ENCODE measurements around the gene KIZ. TPM values are rescaled to one million over a fixed set of nuclear protein-coding genes. Genes with fewer than 3 reads are reported as not detected.
"Not testable (repeated sequence)": the region's sequence is repeated elsewhere in the genome, so short reads cannot be mapped to it uniquely, and the experiment has no call there.

Gene KIZ
- total RNA-seq, 1 experiment from 2014 or later = 8.4 TPM

DNA sequence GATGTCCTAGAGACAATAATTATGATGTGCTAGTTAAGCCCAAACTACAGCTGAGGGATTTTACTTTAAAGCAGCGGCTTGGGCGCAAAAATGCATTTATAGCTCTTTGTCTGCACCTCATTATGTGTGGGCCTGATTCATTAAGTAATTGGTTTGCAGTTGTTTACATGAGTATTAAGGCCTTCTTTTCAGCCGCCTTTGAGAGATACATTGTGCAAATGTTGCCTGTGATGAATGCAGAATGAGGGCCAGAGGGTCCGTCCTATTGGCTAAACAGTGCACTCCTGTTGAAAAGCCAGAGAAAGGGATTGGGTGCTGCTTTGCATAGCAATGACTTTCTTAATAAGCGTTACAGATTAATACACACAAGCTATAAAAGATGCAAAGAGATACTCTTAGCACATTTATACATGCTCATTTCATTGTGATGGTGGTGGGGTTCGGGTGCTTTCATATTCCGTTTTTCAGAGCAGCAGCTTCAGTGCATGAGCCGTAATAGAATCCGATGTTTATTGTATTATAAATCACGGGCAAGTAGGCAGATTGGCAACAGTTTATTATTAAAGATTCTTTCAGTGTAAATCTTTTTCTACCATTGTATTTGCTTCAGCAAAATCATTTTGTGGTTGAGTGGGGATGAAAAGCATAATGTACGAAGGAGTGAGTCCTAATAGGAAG lies 109.1 kb downstream of the KIZ start:
- no peak for DNase-seq (ENCODE audit: low read depth)
- in situ Hi-C loops (cut with HindIII; ENCODE audit: low pct_unique_long_range_greater_than_20kb, low sequenced_read_pairs) = no loop called here

DNA sequence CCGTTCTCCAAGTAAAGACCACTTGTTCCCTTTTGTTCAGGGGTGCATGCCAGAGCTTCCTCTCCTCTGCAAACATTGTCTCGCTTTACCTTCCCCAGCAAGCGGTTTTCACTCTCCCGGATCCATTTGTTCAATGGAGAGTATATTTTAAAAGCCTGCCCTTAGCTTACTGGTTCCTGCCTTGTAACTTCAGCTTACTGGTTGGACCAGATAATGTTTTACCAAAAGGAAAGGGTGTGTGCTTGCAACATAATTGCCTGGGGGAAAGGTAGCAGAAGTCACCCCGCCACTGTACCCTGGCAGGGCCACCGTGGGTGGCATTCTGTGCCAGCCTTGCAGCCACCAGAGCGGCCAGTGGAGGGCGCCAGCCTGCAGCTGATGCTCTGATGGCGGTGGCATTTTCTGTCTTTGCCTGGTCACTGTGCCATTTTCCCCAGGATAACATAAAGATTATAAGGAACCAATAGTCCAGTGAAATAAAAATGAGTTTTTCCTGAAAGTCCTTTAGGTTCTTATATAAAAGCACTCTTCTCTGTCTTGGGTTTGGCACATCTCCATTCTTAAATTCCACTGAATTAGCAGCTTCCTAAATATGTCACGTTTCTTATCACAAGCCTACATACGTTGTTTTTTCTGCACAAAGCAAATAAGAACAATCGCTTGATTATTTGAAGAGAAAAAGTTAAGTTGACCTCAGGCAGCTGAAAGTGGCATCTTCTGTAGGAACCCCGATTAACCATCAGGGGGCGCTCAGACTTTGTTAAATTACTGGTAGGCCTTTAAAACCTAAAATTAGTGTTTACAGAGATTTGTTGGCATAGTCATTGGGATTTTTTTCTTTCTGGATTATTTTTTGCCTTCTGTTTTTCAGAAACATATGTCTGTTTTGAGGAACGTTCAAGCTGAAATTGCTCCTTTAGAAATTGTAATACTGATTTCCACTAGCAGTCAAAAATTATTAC lies 109.9 kb downstream of the KIZ start:
- peak; percentile 60 for DNase-seq (ENCODE audit: low read depth)
- in situ Hi-C loops (cut with HindIII; ENCODE audit: low pct_unique_long_range_greater_than_20kb, low sequenced_read_pairs) = no loop called here

DNA sequence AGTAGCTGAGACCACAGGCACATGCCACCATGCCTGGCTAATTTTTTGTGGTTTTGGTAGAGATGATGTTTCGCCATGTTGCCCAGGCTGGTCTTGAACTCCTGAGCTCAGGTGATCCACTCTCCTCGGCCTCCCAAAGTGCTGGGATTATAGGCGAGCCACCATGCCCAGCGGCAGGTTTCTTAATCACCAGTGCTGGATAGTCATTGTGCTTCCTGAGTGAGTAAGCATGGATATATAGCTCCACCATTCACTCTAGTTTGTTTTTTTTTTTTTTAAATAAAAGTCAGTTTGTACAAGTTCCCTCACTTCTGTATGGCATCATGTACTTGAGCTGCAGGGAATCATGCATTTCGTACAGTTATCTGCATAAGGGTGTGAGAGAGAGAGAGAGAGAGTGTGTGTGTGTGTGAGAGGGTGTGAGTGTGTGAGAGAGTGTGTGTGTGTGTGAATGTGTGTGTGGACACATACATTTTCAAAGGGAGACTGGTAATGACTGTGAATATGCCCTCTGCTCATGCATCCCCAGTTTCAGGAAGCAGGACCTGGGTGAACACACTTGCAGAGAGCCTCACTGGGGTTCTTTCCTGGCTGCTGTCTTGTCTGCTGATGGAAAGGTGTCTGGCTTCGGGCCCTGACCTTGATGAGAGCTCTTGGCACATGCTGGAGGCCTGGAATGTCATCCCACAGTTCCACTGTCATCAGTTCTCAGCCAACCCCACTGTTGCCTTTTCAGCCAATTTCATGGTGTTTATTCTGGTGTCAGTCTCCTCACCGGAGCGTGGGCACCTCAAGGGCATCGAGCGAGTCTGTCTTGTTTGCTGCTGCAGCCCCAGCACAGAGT lies 112.3 kb downstream of the KIZ start:
- peak; percentile 22 for DNase-seq (ENCODE audit: low read depth)
- in situ Hi-C loops (cut with HindIII; ENCODE audit: low pct_unique_long_range_greater_than_20kb, low sequenced_read_pairs) = no loop called here

DNA sequence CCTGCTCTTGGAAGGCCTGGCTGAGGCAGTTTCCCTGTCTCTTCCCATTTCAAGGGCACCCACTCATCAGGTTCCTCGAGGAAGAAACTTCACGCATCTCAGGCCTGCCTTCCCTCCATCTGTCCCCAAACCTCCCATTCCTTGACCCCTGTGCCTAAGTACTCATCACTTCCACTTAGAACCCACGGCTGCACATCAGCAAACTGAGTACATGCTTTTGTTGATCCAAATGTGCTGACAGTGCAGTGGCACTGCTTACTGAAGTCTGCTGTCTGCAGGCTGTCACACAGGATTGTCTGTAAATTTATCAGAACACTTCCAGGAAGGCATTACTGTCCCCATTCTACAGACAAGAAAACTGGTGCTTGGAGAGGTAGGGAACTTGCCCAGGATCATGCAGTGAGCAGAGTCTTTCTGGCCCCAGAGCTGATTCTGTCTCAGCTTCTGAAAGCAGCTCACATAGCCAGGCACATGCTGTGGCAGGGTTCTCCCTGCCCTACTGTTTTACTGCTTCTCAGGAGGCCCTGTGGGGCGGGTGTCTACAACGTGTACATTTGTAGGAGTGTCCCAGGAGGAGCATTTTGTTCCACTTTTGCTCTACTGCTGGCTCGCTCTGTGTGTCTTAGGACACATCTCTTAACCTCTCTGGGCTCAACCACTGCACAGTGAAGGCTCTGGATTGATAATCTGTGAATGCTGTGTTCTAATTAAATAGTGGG lies 113.1 kb downstream of the KIZ start:
- in situ Hi-C loops (cut with HindIII; ENCODE audit: low pct_unique_long_range_greater_than_20kb, low sequenced_read_pairs) = no loop called here
- DNase-seq (ENCODE audit: low read depth) = no peak

DNA sequence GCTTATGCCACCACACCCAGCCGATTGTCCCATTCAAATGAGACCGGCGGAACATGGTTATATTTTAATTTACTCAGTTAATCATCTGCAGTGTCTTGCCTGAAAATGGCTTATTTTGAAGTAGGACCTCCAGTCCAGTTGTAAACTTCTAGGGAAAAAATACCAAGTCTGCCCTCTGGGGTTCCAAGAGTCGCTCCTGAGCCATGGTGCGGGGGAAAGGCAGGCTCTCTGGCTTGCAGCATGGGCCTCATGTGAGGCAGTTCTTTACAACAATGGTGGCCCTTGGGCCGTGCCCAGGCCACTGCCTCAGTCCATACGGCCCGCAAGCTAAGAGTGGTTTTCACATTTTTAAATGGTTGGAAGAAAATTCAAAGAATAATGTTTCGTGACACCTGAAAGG lies 114.5 kb downstream of the KIZ start:
- in situ Hi-C loops (cut with HindIII; ENCODE audit: low pct_unique_long_range_greater_than_20kb, low sequenced_read_pairs) = no loop called here
- DNase-seq (ENCODE audit: low read depth) = no peak

DNA sequence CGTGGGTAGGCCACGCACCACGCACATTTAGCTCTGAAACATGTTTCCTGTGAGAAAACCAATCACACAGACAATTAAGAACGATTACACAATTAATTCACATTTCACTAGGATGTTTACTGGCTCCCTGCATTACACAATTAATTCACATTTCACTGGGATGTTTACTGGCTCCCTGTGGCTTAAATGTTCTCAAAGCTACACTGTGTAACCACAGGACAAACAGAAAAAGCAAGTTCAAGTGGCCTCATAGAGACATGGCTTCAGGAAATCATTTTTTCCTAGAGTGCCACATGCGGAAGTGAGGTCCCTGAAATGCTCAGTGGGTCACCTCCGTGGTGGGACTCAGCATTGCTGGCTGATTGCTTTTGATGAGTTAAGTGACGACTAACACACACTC lies 115.5 kb downstream of the KIZ start:
- no peak for DNase-seq (ENCODE audit: low read depth)
- in situ Hi-C loops (cut with HindIII; ENCODE audit: low pct_unique_long_range_greater_than_20kb, low sequenced_read_pairs) = no loop called here

DNA sequence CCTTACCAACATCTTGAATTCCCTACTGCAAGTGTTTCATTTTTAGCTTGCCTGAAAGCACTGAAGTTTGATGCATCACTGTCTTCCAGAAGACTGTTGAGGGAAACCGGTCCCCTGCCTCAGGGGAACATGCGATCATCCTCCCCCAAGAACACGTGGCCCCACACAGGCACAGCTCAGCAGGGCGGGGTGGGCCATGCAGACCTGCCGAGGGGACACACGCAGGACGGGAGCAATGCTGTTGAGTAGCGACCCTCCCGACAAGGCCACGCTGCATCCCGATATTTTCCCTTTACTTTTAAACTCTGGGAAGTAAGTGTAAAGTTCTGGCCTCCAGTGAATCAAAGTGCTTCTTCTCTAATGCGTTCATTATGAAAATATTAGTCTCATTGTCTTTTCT lies 117.9 kb downstream of the KIZ start:
- DNase-seq (ENCODE audit: low read depth) = no peak
- in situ Hi-C loops (cut with HindIII; ENCODE audit: low pct_unique_long_range_greater_than_20kb, low sequenced_read_pairs) = no loop called here

DNA sequence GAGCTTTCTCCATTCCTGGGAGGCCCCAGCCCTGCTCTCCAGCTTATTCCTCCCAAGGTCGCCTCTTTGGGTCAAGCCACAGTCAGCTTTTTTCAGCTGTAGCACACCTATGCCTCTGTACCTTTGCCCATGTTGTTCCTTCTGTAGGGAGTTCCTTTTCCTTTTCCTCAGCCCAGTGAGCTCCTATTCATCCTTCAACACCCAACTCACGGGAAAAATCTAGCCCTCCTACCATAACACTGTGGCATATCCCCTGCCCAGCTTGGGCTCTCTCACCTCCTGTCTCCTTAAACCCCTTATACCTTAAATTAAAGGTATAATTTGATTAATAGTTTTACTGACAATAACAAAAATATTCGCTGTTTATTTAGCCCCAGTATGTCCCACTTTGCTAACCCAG lies 118.9 kb downstream of the KIZ start:
- in situ Hi-C loops (cut with HindIII; ENCODE audit: low pct_unique_long_range_greater_than_20kb, low sequenced_read_pairs) = no loop called here
- no peak for DNase-seq (ENCODE audit: low read depth)

DNA sequence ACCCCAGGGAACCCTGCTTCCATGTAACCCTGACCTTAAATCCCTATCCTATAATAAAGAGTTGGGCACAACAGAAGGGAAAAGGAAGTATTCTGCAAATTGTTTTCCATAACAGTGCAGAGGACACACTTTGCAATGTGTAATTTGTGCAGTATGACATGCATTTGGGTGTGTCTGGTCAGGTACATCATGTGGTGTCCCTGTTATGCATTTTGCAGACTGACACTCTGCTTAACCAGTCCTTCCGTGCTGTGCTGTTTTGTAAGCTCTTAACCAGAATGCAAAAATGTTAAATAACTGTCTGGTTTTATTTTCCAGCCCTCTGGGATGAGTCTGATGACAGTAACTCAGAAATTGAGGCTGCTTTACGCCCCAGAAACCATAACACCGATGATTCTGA lies 120.3 kb downstream of the KIZ start:
- in situ Hi-C loops (cut with HindIII; ENCODE audit: low pct_unique_long_range_greater_than_20kb, low sequenced_read_pairs) = no loop called here
- DNase-seq (ENCODE audit: low read depth) = no peak

DNA sequence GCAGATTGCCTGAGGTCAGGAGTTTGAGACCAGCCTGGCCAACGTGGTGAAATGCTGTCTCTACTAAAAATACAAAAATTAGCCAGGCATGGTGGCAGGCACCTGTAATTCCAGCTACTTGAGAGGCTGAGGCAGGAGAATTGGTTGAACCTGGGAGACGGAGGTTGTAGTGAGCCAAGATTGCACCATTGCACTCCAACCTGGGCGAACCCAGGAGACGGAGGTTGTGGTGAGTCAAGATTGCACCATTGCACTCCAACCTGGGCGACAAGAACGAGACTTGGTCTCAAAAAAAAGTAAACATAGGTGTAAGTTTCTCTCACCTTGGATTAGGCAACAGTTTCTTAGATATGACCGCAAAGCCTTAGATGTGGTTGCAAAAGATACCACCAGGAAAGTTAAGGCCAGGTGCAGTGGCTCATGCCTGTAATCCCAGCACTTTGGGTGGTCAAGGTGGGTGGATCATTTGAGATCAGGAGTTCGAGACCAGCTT lies 121.8 kb downstream of the KIZ start:
- in situ Hi-C loops (cut with HindIII; ENCODE audit: low pct_unique_long_range_greater_than_20kb, low sequenced_read_pairs); DNase-seq (ENCODE audit: low read depth): not testable (repeated sequence)

DNA sequence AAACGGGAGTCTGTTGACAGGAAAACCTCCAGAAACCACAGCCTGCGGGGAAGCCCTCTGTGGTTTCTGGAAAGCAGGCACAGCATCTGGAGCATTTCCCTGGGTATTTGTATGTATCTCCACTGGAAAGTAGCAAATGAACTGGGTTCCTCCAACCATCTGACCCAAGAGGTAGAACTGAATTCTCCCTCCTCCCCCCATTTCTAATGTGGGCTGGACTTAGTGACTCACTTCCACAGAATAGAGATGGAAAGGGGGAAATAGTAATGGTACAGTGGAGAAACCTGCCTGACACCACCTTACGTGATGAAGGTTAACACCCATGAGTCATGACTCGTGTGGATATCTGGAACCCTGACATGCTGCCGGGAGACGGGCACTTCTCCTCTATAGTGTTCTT lies 125.4 kb downstream of the KIZ start:
- in situ Hi-C loops (cut with HindIII; ENCODE audit: low pct_unique_long_range_greater_than_20kb, low sequenced_read_pairs) = no loop called here
- no peak for DNase-seq (ENCODE audit: low read depth)

DNA sequence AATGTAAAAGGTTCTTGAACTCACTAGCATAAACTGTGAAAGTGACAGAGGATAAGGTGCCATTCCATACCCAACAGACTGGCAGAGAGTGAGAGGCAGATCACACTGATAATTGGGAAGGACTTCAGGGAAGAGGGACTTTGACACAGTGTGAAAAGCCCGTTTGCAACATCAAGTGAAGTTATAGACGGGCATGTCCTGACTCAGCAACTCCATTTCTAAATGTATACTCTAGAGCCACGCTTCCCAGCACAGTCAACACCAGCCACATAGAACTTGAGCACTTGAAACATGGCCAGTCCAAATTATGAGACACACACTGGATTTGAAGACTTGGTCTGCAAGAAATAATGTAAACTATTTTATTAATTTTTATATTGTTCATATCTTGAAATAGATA lies 131.3 kb downstream of the KIZ start:
- no peak for DNase-seq (ENCODE audit: low read depth)
- in situ Hi-C loops (cut with HindIII; ENCODE audit: low pct_unique_long_range_greater_than_20kb, low sequenced_read_pairs) = no loop called here

DNA sequence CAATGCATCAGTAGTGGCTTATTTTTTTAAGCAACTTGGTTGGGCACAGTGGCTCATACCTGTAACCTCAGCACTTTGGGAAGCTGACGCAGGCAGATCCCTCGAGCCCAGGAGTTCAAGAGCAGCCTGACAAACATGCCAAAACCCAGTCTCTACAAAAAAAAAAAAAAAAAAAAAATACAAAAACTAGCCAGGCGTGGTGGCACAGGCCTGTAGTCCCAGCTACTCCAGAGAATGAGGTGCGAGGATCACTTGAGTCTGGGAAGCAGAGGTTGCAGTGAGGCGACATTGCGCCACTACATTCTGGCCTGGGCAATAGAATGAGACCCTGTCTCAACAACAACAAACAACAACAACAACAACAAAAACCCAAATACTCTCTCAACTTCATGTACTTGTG lies 132.5 kb downstream of the KIZ start:
- in situ Hi-C loops (cut with HindIII; ENCODE audit: low pct_unique_long_range_greater_than_20kb, low sequenced_read_pairs) = no loop called here
- no peak for DNase-seq (ENCODE audit: low read depth)

DNA sequence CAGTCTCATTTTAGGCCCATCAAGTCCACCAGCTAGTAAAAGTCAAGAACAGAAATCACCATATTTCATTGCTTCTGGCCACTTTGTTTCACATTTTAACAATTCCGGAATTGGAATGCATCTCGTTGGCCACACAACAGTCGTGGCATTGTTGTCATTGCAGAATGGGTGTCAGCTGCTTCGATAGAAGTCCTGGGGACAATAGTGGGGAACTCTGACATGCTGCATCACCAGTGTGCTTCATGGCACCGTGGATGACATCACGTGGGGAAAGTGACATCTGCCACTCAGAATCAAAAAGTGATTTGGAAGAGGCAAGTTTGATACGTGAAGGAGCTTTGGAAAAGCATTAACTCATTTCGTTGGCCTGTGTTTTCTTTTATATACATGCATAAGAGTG lies 133.5 kb downstream of the KIZ start:
- in situ Hi-C loops (cut with HindIII; ENCODE audit: low pct_unique_long_range_greater_than_20kb, low sequenced_read_pairs) = no loop called here
- DNase-seq (ENCODE audit: low read depth) = no peak

DNA sequence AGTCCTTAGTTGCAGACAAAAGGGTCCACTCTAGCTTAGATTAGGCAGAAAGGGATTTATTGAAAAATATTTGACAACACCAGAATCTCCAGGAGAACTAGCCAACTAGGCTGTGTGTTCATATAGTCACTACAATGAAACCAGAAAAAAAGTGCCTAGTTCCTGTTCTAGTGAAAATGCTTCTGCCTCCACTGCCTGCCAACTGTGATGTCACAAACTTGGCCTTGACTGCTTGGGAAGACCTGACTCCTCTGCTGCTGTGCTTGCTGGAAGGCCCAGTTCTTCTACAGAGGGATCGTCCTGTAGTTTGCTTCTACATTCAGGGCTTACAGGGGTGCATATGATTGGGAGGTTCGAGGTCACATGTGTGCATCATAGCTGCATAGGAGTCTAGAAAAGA lies 136.9 kb downstream of the KIZ start:
- in situ Hi-C loops (cut with HindIII; ENCODE audit: low pct_unique_long_range_greater_than_20kb, low sequenced_read_pairs) = no loop called here
- DNase-seq (ENCODE audit: low read depth) = no peak

DNA sequence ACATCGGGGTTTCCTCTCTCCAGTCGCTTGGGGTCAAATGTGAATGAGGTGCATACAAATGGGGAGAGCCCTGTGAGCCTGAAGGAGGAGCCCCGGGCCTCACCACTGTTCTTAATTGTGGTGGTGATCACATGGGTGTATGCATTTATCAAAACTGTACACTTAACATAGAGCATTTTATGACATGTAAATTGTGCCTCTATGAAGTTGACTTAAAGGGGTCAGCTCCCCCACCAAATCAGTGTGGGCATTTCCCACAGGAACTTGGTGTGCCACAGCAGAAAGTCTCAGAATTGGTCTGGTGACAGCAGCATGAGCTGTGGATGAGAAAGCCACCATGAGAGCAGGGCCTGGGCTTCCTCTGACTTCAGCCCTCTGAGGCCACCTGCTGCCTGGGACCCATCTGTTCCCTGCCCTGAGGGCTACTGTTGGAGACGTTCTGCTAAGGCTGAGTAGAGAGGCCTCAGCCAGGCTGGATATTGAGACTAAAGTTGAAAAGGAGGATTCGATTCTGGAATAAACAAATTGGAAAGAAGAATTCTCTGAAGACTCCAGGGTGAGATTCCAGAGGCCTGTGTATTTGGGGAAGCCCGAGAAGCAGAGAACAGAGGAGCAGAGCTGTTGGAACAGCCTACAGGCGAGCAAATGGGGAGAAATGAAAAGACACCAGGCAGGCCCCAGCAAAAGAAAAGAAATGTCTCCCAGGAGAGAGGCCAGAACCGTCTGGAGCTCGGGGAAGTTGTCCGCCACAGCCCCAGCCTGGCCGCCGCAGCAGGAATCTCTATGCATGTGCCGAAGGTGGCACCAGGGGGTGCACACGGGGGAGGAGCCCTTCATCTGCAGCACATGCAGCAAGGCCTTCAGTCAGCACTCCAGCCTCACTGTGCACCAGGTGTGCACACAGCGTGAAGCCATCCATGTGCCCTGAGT lies 139.6 kb downstream of the KIZ start:
- in situ Hi-C loops (cut with HindIII; ENCODE audit: low pct_unique_long_range_greater_than_20kb, low sequenced_read_pairs) = no loop called here
- DNase-seq (ENCODE audit: low read depth) = no peak

DNA sequence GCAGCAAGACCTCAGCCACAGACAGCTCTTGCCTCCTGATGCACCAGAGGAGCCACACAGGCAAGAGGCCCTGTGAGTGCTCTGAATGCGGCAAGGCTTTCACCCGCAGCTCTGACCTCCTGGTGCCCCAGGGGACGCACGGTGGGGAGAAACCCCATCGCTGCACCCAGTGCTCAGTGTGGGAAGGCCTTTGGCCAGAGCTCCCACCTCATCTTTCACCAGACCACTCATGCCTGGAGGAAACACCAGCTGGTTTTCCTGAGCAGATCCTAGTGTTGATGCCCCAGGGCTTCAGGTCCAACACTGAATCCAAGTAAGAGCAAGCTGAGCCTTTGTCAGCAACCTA lies 140.3 kb downstream of the KIZ start:
- no peak for DNase-seq (ENCODE audit: low read depth)
- in situ Hi-C loops (cut with HindIII; ENCODE audit: low pct_unique_long_range_greater_than_20kb, low sequenced_read_pairs) = no loop called here
